GM10847 (cell line): ENCODE results near the gene PPFIBP2.

Experiments
- POLR2A ChIP-seq: IDR thresholded peaks from 2 replicates; pipeline ENCODE4 v1.6.1; 2011; ENCODE audit not compliant: insufficient read length; ENCODE audit errors: extremely low read depth

PPFIBP2 gene

GRCh38 chr11:7574491-7575130, 60.8 kb downstream of the PPFIBP2 start:
- no peak for TF ChIP-seq POLR2A

- TF ChIP-seq POLR2A = no peak
These were observed 62.3 kb downstream of the PPFIBP2 start for GRCh38 chr11:7575841-7576725.

- TF ChIP-seq POLR2A = no peak
These were observed 63.0 kb downstream of the PPFIBP2 start for GRCh38 chr11:7576726-7577290.

GRCh38 chr11:7577291-7578190, 63.7 kb downstream of the PPFIBP2 start:
- no peak for TF ChIP-seq POLR2A

- no peak for TF ChIP-seq POLR2A
These were observed 64.6 kb downstream of the PPFIBP2 start for GRCh38 chr11:7578276-7578955.

GRCh38 chr11:7579361-7579791, 65.6 kb downstream of the PPFIBP2 start:
- no peak for TF ChIP-seq POLR2A

- TF ChIP-seq POLR2A = no peak
These were observed 67.3 kb downstream of the PPFIBP2 start for GRCh38 chr11:7581021-7581590.

GRCh38 chr11:7582338-7582985, 68.7 kb downstream of the PPFIBP2 start:
- no peak for TF ChIP-seq POLR2A

- TF ChIP-seq POLR2A = no peak
These were observed 69.4 kb downstream of the PPFIBP2 start for GRCh38 chr11:7583248-7583647.

- TF ChIP-seq POLR2A = no peak
These were observed 71.1 kb downstream of the PPFIBP2 start for GRCh38 chr11:7584910-7585309.

GRCh38 chr11:7585816-7586215, 72.0 kb downstream of the PPFIBP2 start:
- TF ChIP-seq POLR2A = no peak

GRCh38 chr11:7586376-7586775, 72.6 kb downstream of the PPFIBP2 start:
- no peak for TF ChIP-seq POLR2A

- TF ChIP-seq POLR2A = no peak
These were observed 73.9 kb downstream of the PPFIBP2 start for GRCh38 chr11:7587712-7588111.

- no peak for TF ChIP-seq POLR2A
These were observed 76.1 kb downstream of the PPFIBP2 start for GRCh38 chr11:7589861-7590260.
